ENCODE measurements around the gene POLR2A. TPM values are rescaled to one million over a fixed set of nuclear protein-coding genes. Genes with fewer than 3 reads are reported as not detected.

The POLR2A gene
- total and polyA plus RNA-seq, 10 of the 15 experiments (the other 5 are each of a cell fraction or from before 2014, with no cell fraction given) = 1.7 to 121 (median 33.4) TPM

- no peak for TF ChIP-seq PBX3 (IDR thresholded peaks at IDR 0.05; ENCODE audit: insufficient replicate concordance, low read depth, low read length)
- no peak for TF ChIP-seq ZBTB11 (CRISPR knock-in tag; IDR thresholded peaks at IDR 0.05)
- no peak for TF ChIP-seq ZBTB4 (CRISPR knock-in tag; IDR thresholded peaks at IDR 0.05)
- no peak for TF ChIP-seq ESRRA (IDR thresholded peaks at IDR 0.05; ENCODE audit: low read length)
- no peak for TF ChIP-seq RUNX3 (IDR thresholded peaks at IDR 0.05; ENCODE audit: low read length)
Observed at GRCh38 chr17:7443499-7444485, 40.4 kb upstream of the POLR2A start (continued).

Measured in GM12878 (cell line).